Endothelial cell of umbilical vein (primary cell): Measurements from ENCODE around the gene ITGB1. TPM values are rescaled to one million over a fixed set of nuclear protein-coding genes. Genes with fewer than 3 reads are reported as not detected.

ENCODE experiments used
- BruUV-seq: library from RNA; stranded (reverse); fragments of 400-500 nt; replicated peaks from 2 replicates; lab custom pipeline; 2021; lab: Mats Ljungman, UMichigan
- CTCF ChIA-PET: fragments of 300-600, 350-600 bp; sonication (Branson Sonifier 250); formaldehyde crosslinking; loops from one replicate; lab custom pipeline; 2021; ENCODE audit warnings: antibody characterized with exemption, inconsistent platforms; lab: Charles Lee
- POLR2A ChIA-PET: fragments of 300-600, 350-600 bp; sonication (Branson Sonifier 250); formaldehyde crosslinking; loops from one replicate; lab custom pipeline; 2021; ENCODE audit warnings: antibody characterized with exemption, inconsistent platforms; lab: Charles Lee
- DNase-seq: peaks from one replicate; pipeline ENCODE4 v3.0.0-alpha.2; 2011; ENCODE audit warnings: low read depth, low spot score
- FAIRE-seq: peaks from 2 replicates; lab custom pipeline; 2011; peaks lifted over from hg19 to GRCh38; lab: Jason Lieb, UNC
- H2AFZ ChIP-seq: 2 replicates; pipeline ENCODE4 v1.6.0; 2012; ENCODE audit warnings: low read depth, low read length, control low read depth, inconsistent platforms
- H3K27ac ChIP-seq: 2 replicates; pipeline ENCODE4 v1.5.1; 2011; ENCODE audit warnings: low read depth, mild to moderate bottlenecking, control low read depth, low read length, moderate library complexity; ENCODE audit not compliant: insufficient read depth
- H3K27me3 ChIP-seq, 2 experiments: 2 replicates each; pipeline versions ENCODE4 v1.6.0 to v1.6.1; 2011; ENCODE audit warnings: low read length in 2 of 2, mixed read lengths in 1 of 2; ENCODE audit not compliant: control insufficient read depth in 2 of 2, insufficient read depth in 2 of 2
- H3K36me3 ChIP-seq, 2 experiments: 2 replicates in 1 of 2; 3 replicates in 1 of 2; pipeline ENCODE4 v1.5.1; 2011; ENCODE audit warnings: low read length in 2 of 2, mild to moderate bottlenecking in 1 of 2, moderate library complexity in 1 of 2; ENCODE audit not compliant: control insufficient read depth in 2 of 2, insufficient read depth in 2 of 2; ENCODE audit errors: extremely low read depth in 1 of 2
- H3K4me1 ChIP-seq: 3 replicates; pipeline ENCODE4 v1.5.1; 2011; ENCODE audit warnings: mild to moderate bottlenecking, low read length; ENCODE audit not compliant: control insufficient read depth, insufficient read depth; ENCODE audit errors: extremely low read depth
- H3K4me2 ChIP-seq: 2 replicates; pipeline ENCODE4 v1.6.1; 2011; ENCODE audit warnings: low read length, control low read depth, mixed read lengths; ENCODE audit not compliant: insufficient read depth
- H3K4me3 ChIP-seq, 3 experiments: fragments of 200-600 bp in 1 of 3; sonication (generic), shearing (Covaris generic) in 1 of 3; replicated peaks in 1 of 3; 2 replicates each; pipeline ENCODE4 v1.5.1; 2011 to 2016; ENCODE audit warnings: control low read depth in 3 of 3, low read length in 3 of 3, mild to moderate bottlenecking in 2 of 3, inconsistent platforms in 1 of 3, low read depth in 1 of 3, moderate library complexity in 1 of 3; ENCODE audit not compliant: insufficient read depth in 1 of 3
- H3K79me2 ChIP-seq: 2 replicates; pipeline ENCODE4 v1.6.0; 2012; ENCODE audit warnings: low read length, inconsistent platforms; ENCODE audit not compliant: control insufficient read depth, insufficient read depth
- H3K9ac ChIP-seq: replicated peaks from 2 replicates; pipeline ENCODE3; 2011; ENCODE audit warnings: low read length, control low read depth; ENCODE audit not compliant: insufficient read depth; ENCODE audit errors: extremely low read depth
- H3K9me1 ChIP-seq: replicated peaks from 3 replicates; pipeline ENCODE4 v1.6.0; 2011; ENCODE audit warnings: mild to moderate bottlenecking, low read length; ENCODE audit not compliant: control insufficient read depth, insufficient read depth; ENCODE audit errors: extremely low read depth
- H3K9me3 ChIP-seq: replicated peaks from 2 replicates; pipeline ENCODE4 v1.5.1; 2012; ENCODE audit warnings: low read length, inconsistent platforms; ENCODE audit not compliant: control insufficient read depth, insufficient read depth
- H4K20me1 ChIP-seq: replicated peaks from 2 replicates; pipeline ENCODE3; 2011; ENCODE audit warnings: mild to moderate bottlenecking, low read length; ENCODE audit not compliant: control insufficient read depth, insufficient read depth; ENCODE audit errors: extremely low read depth
- EZH2 ChIP-seq: IDR thresholded peaks from 2 replicates; pipeline ENCODE4 v1.6.1; 2012; ENCODE audit warnings: borderline replicate concordance, low read depth, mild to moderate bottlenecking, moderate library complexity, low read length, inconsistent platforms; ENCODE audit not compliant: severe bottlenecking
- FOS ChIP-seq: IDR thresholded peaks from 2 replicates; pipeline ENCODE4 v1.6.1; 2011; ENCODE audit warnings: mild to moderate bottlenecking, low read length, moderate library complexity, borderline replicate concordance; ENCODE audit not compliant: insufficient read depth
- GATA2 ChIP-seq: IDR thresholded peaks from 2 replicates; pipeline ENCODE4 v1.7.0; 2011; ENCODE audit warnings: low read depth, mild to moderate bottlenecking, moderate library complexity, mixed read lengths, low read length; ENCODE audit not compliant: insufficient read length, insufficient read depth
- JUN ChIP-seq: IDR thresholded peaks from 2 replicates; pipeline ENCODE4 v1.6.1; 2011; ENCODE audit warnings: borderline replicate concordance, low read depth; ENCODE audit not compliant: insufficient read length, insufficient read depth
- MAX ChIP-seq: IDR thresholded peaks from 2 replicates; pipeline ENCODE4 v1.6.1; 2011; ENCODE audit not compliant: insufficient read depth, insufficient read length
- MYC ChIP-seq: IDR thresholded peaks from one replicate; pipeline ENCODE4 v1.6.1; 2011; ENCODE audit warnings: mild to moderate bottlenecking, low read depth, low read length
- POLR2A ChIP-seq: IDR thresholded peaks from 2 replicates; pipeline ENCODE4 v1.6.1; 2012; ENCODE audit warnings: low read depth, mild to moderate bottlenecking, control low read depth, low read length
- POLR2AphosphoS5 ChIP-seq: IDR thresholded peaks from 2 replicates; pipeline ENCODE4 v1.6.1; 2012; ENCODE audit warnings: low read depth, mild to moderate bottlenecking, control low read depth, low read length, moderate library complexity; ENCODE audit not compliant: insufficient read depth
- dilution Hi-C: fragments of 300-500 bp; cut with MboI; formaldehyde crosslinking; loops from one replicate; pipeline ENCODE4 v1.15.0; 2019; ENCODE audit warnings: low sequenced_read_pairs; ENCODE audit not compliant: extremely low pct_ligation_motif_present
- intact Hi-C: fragments of 100-400 bp; cut with micrococcal nuclease; formaldehyde crosslinking; loops from one replicate; pipeline ENCODE4 v1.10.0; 2022
- polyA plus RNA-seq, 4 experiments: library from polyadenylated mRNA; depleted of rRNA in 3 of 4; stranded (reverse) in 3 of 4; unstranded in 1 of 4; fragments of >200 nt; gene quantifications; 2 replicates each; pipeline versions ENCODE4 v1.2.1 to v1.2.3, GENCODE V29; 2011 to 2012; ENCODE audit warnings: missing spikeins in 1 of 4
- total RNA-seq: library from RNA; stranded (reverse); gene quantifications from 2 replicates; pipeline ENCODE4 v1.2.3, GENCODE V29; 2021
- TF ChIP-seq, protein P1 (sequence below), 2 donors: IDR thresholded peaks; 1 replicate in 1 of 2; 2 replicates in 1 of 2; pipeline ENCODE4 v1.5.1; 2011; ENCODE audit warnings: low read length in 2 of 2, mild to moderate bottlenecking in 2 of 2, moderate library complexity in 2 of 2, control low read depth in 1 of 2, inconsistent platforms in 1 of 2, low read depth in 1 of 2; ENCODE audit not compliant: insufficient read depth in 1 of 2; ENCODE audit errors: extremely low read depth in 1 of 2

The ITGB1 gene
- total and polyA plus RNA-seq, 2 donors (not counting 3 experiments of a cell fraction or from before 2014, with no cell fraction given), result 424 to 1,147 TPM

GRCh38 chr10:32971536-32972091 lies 13.6 kb upstream of the ITGB1 start:
- peaks cover 5% of the 10 kb centered on the region for H3K4me1 ChIP-seq
- no peaks in the 10 kb centered on the region for H3K9me3 ChIP-seq
- POLR2A ChIA-PET, result no interaction called here
- H3K27me3 ChIP-seq, result no peaks in the 10 kb centered on the region
- no peak overlapping the region for H3K4me3 ChIP-seq
- H3K9ac ChIP-seq, result no peak overlapping the region
- DNase-seq, result no peak
- H3K27ac ChIP-seq, result no peak overlapping the region
- FAIRE-seq, result no peak
- no peak overlapping the region for H2AFZ ChIP-seq
- no peak overlapping the region for H3K4me2 ChIP-seq
- no peaks in the 10 kb centered on the region for H4K20me1 ChIP-seq
- BruUV-seq, result no TSS peak
- H3K9me1 ChIP-seq, result no peaks in the 10 kb centered on the region
- H3K36me3 ChIP-seq, result no peaks in the 10 kb centered on the region
- intact Hi-C loops, result no loop called here
- TF ChIP-seq JUN (no peak), EZH2 (no peak), GATA2 (no peak), MYC (no peak), MAX (no peak), POLR2A (no peak), FOS (no peak), POLR2AphosphoS5 (no peak)
- TF ChIP-seq, protein P1, sequence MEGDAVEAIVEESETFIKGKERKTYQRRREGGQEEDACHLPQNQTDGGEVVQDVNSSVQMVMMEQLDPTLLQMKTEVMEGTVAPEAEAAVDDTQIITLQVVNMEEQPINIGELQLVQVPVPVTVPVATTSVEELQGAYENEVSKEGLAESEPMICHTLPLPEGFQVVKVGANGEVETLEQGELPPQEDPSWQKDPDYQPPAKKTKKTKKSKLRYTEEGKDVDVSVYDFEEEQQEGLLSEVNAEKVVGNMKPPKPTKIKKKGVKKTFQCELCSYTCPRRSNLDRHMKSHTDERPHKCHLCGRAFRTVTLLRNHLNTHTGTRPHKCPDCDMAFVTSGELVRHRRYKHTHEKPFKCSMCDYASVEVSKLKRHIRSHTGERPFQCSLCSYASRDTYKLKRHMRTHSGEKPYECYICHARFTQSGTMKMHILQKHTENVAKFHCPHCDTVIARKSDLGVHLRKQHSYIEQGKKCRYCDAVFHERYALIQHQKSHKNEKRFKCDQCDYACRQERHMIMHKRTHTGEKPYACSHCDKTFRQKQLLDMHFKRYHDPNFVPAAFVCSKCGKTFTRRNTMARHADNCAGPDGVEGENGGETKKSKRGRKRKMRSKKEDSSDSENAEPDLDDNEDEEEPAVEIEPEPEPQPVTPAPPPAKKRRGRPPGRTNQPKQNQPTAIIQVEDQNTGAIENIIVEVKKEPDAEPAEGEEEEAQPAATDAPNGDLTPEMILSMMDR (IDR thresholded peaks at IDR 0.05; ENCODE audit: extremely low read depth in 1 of 2, insufficient read depth in 1 of 2, low read depth in 1 of 2, low read length in 2 of 2), result no peak
- H3K79me2 ChIP-seq, result no peaks in the 10 kb centered on the region
- dilution Hi-C loops, result no loop called here
- CTCF ChIA-PET, result interaction anchor here (1.1 to 1.7 kb wide), 4 partner anchors 8 to 37 kb away, joined by 3 to 5 read pairs (median 4); no protein-coding TSS in a partner anchor
